ENCODE data around the gene ARMC8.

- TF ChIP-seq TAF1 (IDR thresholded peaks at IDR 0.05; ENCODE audit: borderline replicate concordance, insufficient read depth, low read length): no peak
- TF ChIP-seq, protein P1, sequence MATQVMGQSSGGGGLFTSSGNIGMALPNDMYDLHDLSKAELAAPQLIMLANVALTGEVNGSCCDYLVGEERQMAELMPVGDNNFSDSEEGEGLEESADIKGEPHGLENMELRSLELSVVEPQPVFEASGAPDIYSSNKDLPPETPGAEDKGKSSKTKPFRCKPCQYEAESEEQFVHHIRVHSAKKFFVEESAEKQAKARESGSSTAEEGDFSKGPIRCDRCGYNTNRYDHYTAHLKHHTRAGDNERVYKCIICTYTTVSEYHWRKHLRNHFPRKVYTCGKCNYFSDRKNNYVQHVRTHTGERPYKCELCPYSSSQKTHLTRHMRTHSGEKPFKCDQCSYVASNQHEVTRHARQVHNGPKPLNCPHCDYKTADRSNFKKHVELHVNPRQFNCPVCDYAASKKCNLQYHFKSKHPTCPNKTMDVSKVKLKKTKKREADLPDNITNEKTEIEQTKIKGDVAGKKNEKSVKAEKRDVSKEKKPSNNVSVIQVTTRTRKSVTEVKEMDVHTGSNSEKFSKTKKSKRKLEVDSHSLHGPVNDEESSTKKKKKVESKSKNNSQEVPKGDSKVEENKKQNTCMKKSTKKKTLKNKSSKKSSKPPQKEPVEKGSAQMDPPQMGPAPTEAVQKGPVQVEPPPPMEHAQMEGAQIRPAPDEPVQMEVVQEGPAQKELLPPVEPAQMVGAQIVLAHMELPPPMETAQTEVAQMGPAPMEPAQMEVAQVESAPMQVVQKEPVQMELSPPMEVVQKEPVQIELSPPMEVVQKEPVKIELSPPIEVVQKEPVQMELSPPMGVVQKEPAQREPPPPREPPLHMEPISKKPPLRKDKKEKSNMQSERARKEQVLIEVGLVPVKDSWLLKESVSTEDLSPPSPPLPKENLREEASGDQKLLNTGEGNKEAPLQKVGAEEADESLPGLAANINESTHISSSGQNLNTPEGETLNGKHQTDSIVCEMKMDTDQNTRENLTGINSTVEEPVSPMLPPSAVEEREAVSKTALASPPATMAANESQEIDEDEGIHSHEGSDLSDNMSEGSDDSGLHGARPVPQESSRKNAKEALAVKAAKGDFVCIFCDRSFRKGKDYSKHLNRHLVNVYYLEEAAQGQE (IDR thresholded peaks at IDR 0.05; ENCODE audit: insufficient read depth in 1 of 2, low read depth in 2 of 2, low read length in 2 of 2): no peak
- no peak for TF ChIP-seq POLR2AphosphoS5 (IDR thresholded peaks at IDR 0.05; ENCODE audit: low read depth, low read length)
Observed at GRCh38 chr3:138267083-138267482, 80.0 kb downstream of the ARMC8 start.

Measured in PFSK-1 (cell line).